LNCAP (cell line): ENCODE results near the gene MYRIP.

Source experiments
- CTCF ChIP-seq: fragments of 450-650 bp; IDR thresholded peaks from 2 replicates; pipeline ENCODE4 v1.5.1; 2017; ENCODE audit warnings: mild to moderate bottlenecking

The MYRIP gene

GRCh38 chr3:40120806-40121205 lies 311.4 kb downstream of the MYRIP start:
- TF ChIP-seq CTCF = no peak

- no peak for TF ChIP-seq CTCF
Observed at GRCh38 chr3:40124918-40125317, 315.5 kb downstream of the MYRIP start.

- no peak for TF ChIP-seq CTCF
Observed at GRCh38 chr3:40128166-40128565, 318.8 kb downstream of the MYRIP start.

GRCh38 chr3:40129510-40129909 lies 320.1 kb downstream of the MYRIP start:
- TF ChIP-seq CTCF = no peak

- TF ChIP-seq CTCF = no peak
Observed at GRCh38 chr3:40129981-40130380, 320.6 kb downstream of the MYRIP start.

DNA sequence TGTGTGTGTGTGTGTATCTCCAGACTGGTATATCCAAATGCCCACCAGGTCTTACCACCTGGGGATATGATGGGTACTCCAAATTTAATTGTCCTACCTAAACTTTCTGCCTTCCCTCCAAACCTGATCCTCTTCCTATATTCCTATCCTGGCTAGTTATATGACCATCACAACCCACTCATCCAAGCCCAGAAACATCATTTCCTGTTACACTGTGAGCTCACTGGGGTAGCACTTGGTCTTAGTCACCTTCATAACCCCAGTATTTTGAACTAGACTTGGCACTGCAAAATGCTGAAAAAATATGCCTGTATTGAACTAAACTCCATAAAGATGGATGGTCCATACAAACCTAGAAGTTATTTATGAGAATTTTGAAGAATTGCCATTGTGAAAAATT lies 321.3 kb downstream of the MYRIP start:
- no peak for TF ChIP-seq CTCF

GRCh38 chr3:40137591-40138295 lies 328.3 kb downstream of the MYRIP start:
- no peak for TF ChIP-seq CTCF
